SK-N-SH (cell line): Measurements from ENCODE around the gene C1S. TPM values are rescaled to one million over a fixed set of nuclear protein-coding genes. Genes with fewer than 3 reads are reported as not detected.
"Not testable (repeated sequence)": the region's sequence is repeated elsewhere in the genome, so short reads cannot be mapped to it uniquely, and the experiment has no call there.

ENCODE experiments used
- CTCF ChIA-PET: fragments of 300-600, 350-600 bp; formaldehyde crosslinking; extraction: SDS; loops from one replicate; lab custom pipeline; 2021; lab: Yijun Ruan, JAX
- POLR2A ChIA-PET: fragments of 350-600 bp; sonication (Branson Sonifier 250); formaldehyde crosslinking; extraction: SDS; loops from one replicate; lab custom pipeline; 2020; ENCODE audit warnings: antibody characterized with exemption, inconsistent platforms; lab: Yijun Ruan, JAX
- DNase-seq: peaks from one replicate; pipeline ENCODE4 v3.0.0; 2012
- H2AFZ ChIP-seq: fragments of 200-600 bp; sonication (generic); 2 replicates; pipeline ENCODE4 v1.8.1; 2016; ENCODE audit warnings: antibody characterized with exemption, mild to moderate bottlenecking, low read depth
- H3F3A ChIP-seq: fragments of 200-600 bp; sonication (generic); replicated peaks from 2 replicates; pipeline ENCODE3; 2016; ENCODE audit warnings: antibody characterized with exemption, mild to moderate bottlenecking; ENCODE audit not compliant: insufficient read depth
- H3K27ac ChIP-seq, 2 experiments: fragments of 200-500 bp in 1 of 2; fragments of 200-600 bp in 1 of 2; sonication (Bioruptor generic) in 1 of 2; sonication (generic), shearing (Covaris generic) in 1 of 2; 2 replicates each; pipeline versions ENCODE4 v1.5.1 to v1.6.1; 2014 to 2016; ENCODE audit warnings: low read depth in 2 of 2, inconsistent platforms in 1 of 2, low read length in 1 of 2, mild to moderate bottlenecking in 1 of 2, mixed read lengths in 1 of 2
- H3K27me3 ChIP-seq: fragments of 200-600 bp; sonication (generic), shearing (Covaris generic); 2 replicates; pipeline ENCODE4 v1.6.1; 2016; ENCODE audit warnings: mixed run types; ENCODE audit not compliant: insufficient read depth
- H3K36me3 ChIP-seq, 2 experiments: fragments of 200-500 bp in 1 of 2; fragments of 200-600 bp in 1 of 2; sonication (Bioruptor generic) in 1 of 2; sonication (generic) in 1 of 2; replicated peaks in 1 of 2; 2 replicates each; pipeline versions ENCODE3 to v1.5.1; 2014 to 2016; ENCODE audit warnings: low read length in 1 of 2, mild to moderate bottlenecking in 1 of 2; ENCODE audit not compliant: insufficient read depth in 2 of 2, control insufficient read depth in 1 of 2
- H3K4me1 ChIP-seq, 2 experiments: fragments of 200-500 bp in 1 of 2; fragments of 200-600 bp in 1 of 2; sonication (Bioruptor generic) in 1 of 2; sonication (generic), shearing (Covaris generic) in 1 of 2; 2 replicates each; pipeline versions ENCODE4 v1.5.1 to v1.6.1; 2014 to 2016; ENCODE audit warnings: low read depth in 1 of 2, low read length in 1 of 2, mixed run types in 1 of 2; ENCODE audit not compliant: insufficient read depth in 2 of 2, control insufficient read depth in 1 of 2
- H3K4me2 ChIP-seq: fragments of 200-600 bp; sonication (generic), shearing (Covaris generic); 2 replicates; pipeline ENCODE4 v1.6.1; 2017; ENCODE audit warnings: mixed run types
- H3K4me3 ChIP-seq, 2 experiments: fragments of 200-500 bp in 1 of 2; fragments of 200-600 bp in 1 of 2; sonication (Bioruptor generic) in 1 of 2; sonication (generic), shearing (Covaris generic) in 1 of 2; 2 replicates each; pipeline versions ENCODE4 v1.5.1 to v1.8.1; 2014 to 2016; ENCODE audit warnings: low read depth in 2 of 2, inconsistent platforms in 1 of 2, low read length in 1 of 2, mild to moderate bottlenecking in 1 of 2, mixed read lengths in 1 of 2, moderate library complexity in 1 of 2
- H3K79me2 ChIP-seq: fragments of 200-600 bp; sonication (generic); 2 replicates; pipeline ENCODE4 v1.8.1; 2017; ENCODE audit warnings: mild to moderate bottlenecking; ENCODE audit not compliant: insufficient read depth
- H3K9ac ChIP-seq: fragments of 200-600 bp; sonication (generic); 2 replicates; pipeline ENCODE4 v1.6.1; 2017; ENCODE audit warnings: mixed run types
- H3K9me2 ChIP-seq: fragments of 200-600 bp; sonication (generic); 2 replicates; pipeline ENCODE4 v1.6.1; 2017; ENCODE audit warnings: mixed run types
- H3K9me3 ChIP-seq: fragments of 200-600 bp; sonication (generic); 2 replicates; pipeline ENCODE4 v1.6.1; 2017; ENCODE audit warnings: mixed run types, mild to moderate bottlenecking, moderate library complexity
- H4K20me1 ChIP-seq: fragments of 200-600 bp; sonication (generic); 2 replicates; pipeline ENCODE4 v1.6.1; 2017; ENCODE audit warnings: mild to moderate bottlenecking, mixed run types; ENCODE audit not compliant: insufficient read depth
- FOXJ3 ChIP-seq: sonication (generic); formaldehyde crosslinking; IDR thresholded peaks from 2 replicates; pipeline ENCODE4 v1.5.1; 2020; ENCODE audit warnings: mild to moderate bottlenecking, missing genetic modification reagents
- FOXM1 ChIP-seq: IDR thresholded peaks from 2 replicates; pipeline ENCODE4 v1.4.0; 2012; ENCODE audit warnings: low read depth, mild to moderate bottlenecking
- GABPA ChIP-seq: IDR thresholded peaks from 2 replicates; pipeline ENCODE4 v1.4.0; 2012; ENCODE audit warnings: low read depth, mild to moderate bottlenecking
- NRF1 ChIP-seq: IDR thresholded peaks from 2 replicates; pipeline ENCODE4 v1.6.1; 2012; ENCODE audit warnings: low read depth, mild to moderate bottlenecking, low read length
- RCOR1 ChIP-seq: fragments of 150-350 bp; IDR thresholded peaks from 2 replicates; pipeline ENCODE4 v1.6.1; 2017; ENCODE audit warnings: antibody characterized with exemption, low read length
- RFX5 ChIP-seq: IDR thresholded peaks from 2 replicates; pipeline ENCODE4 v1.6.1; 2012; ENCODE audit warnings: mild to moderate bottlenecking, improper control_type of control experiment, low read length
- RXRA ChIP-seq: IDR thresholded peaks from 2 replicates; pipeline ENCODE4 v1.4.0; 2012; ENCODE audit warnings: low read depth, mild to moderate bottlenecking, borderline replicate concordance
- SIN3A ChIP-seq: IDR thresholded peaks from 2 replicates; pipeline ENCODE4 v1.6.1; 2012; ENCODE audit warnings: low read depth, mild to moderate bottlenecking, low read length, moderate library complexity, borderline replicate concordance
- SMC3 ChIP-seq: IDR thresholded peaks from 2 replicates; pipeline ENCODE4 v1.6.1; 2012; ENCODE audit warnings: low read depth, low read length, improper control_type of control experiment
- YY1 ChIP-seq: IDR thresholded peaks from 2 replicates; pipeline ENCODE4 v1.4.0; 2012; ENCODE audit warnings: low read depth, mild to moderate bottlenecking
- WGBS: methylation state at CpG from one replicate; pipeline ENCODE4 v1.1.6; 2017; ENCODE audit warnings: low lambda C conversion rate; 5-methylcytosine and 5-hydroxymethylcytosine counted together
- polyA plus RNA-seq, 3 experiments: library from polyadenylated mRNA; depleted of rRNA; stranded (reverse); fragments of >200 nt; gene quantifications; 2 replicates each; pipeline ENCODE4 v1.2.3, GENCODE V29; 2012
- TF ChIP-seq, protein P1 (sequence below): fragments of 200-600 bp; sonication (generic); IDR thresholded peaks from 2 replicates; pipeline ENCODE4 v1.6.1; 2017; ENCODE audit warnings: antibody characterized with exemption, mild to moderate bottlenecking, moderate library complexity
- TF ChIP-seq, protein P2 (sequence below): fragments of 150-350 bp; IDR thresholded peaks from 2 replicates; pipeline ENCODE4 v1.6.1; 2016; ENCODE audit warnings: mild to moderate bottlenecking, low read depth, low read length
- TF ChIP-seq, protein P3 (sequence below): IDR thresholded peaks from 2 replicates; pipeline ENCODE4 v1.4.0; 2012; ENCODE audit warnings: low read depth, borderline replicate concordance

The C1S gene
- polyA plus RNA-seq, 1 of the 3 experiments (the other 2 are of a cell fraction): 14.5 TPM

DNA sequence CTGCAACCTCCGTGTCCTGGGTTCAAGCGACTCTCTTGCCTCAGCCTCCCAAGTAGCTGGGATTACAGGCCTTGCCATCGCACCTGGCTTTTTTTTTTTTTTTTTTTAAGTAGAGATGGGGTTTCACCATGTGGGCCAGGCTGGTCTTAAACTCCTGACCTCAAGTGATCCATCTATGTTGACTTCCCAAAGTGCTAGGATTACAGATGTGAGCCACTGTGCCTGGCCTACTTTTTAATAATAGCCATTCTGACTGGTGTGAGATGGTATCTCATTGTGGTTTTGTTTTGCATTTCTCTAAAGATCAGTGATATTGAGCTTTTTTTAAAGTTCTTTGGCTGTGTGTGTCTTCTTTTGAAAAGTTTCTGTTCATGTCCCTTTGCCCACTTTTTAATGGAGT, 10.5 kb upstream of the C1S start:
- peaks cover 16% of the 10 kb centered on the region for H3K27me3 ChIP-seq
- DNase-seq, H2AFZ ChIP-seq, H3K36me3 ChIP-seq, POLR2A ChIA-PET, H3K9ac ChIP-seq, H4K20me1 ChIP-seq, H3K4me3 ChIP-seq, H3K27ac ChIP-seq, H3K79me2 ChIP-seq, H3K9me3 ChIP-seq, H3K9me2 ChIP-seq, H3K4me2 ChIP-seq, H3F3A ChIP-seq, H3K4me1 ChIP-seq: not testable (repeated sequence)
- WGBS: 49% methylated on average over 3 of the region's 3 CpGs
- CTCF ChIA-PET: interaction anchor here (1.7 kb wide), 1 partner anchor 43 kb away, joined by 4 read pairs; no protein-coding TSS in a partner anchor

DNA sequence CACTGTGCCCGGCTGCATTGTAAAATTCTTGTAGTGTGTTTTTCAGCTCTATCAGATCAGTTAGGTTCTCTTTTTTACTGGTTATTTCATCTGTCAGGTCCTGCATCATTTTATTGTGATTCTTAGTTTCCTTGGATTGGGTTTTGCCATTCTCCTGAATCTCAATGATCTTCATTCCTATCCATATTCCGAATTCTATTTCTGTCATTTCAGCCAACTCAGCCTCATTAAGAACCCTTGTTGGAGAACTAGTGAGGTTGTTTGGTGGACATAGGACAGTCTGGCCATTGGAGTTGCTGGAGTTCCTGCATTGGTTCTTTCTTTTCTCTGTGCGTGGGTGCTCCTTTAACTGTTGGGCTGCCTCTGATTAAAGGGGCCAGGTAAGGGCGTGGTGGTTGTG, 5.6 kb upstream of the C1S start:
- no peaks in the 10 kb centered on the region for H3K79me2 ChIP-seq
- H3K27me3 ChIP-seq: peaks cover 40% of the 10 kb centered on the region
- 12% methylated on average over 4 of the region's 4 CpGs for WGBS
- DNase-seq: no peak
- H3F3A ChIP-seq: no peaks in the 10 kb centered on the region
- no peaks in the 10 kb centered on the region for H4K20me1 ChIP-seq
- H3K36me3 ChIP-seq: no peaks in the 10 kb centered on the region
- ChIA-PET POLR2A (no interaction called here), CTCF (interaction anchor here (0.8 to 1.8 kb wide), 3 partner anchors 10 to 58 kb away, joined by 3 to 5 read pairs (median 3); no protein-coding TSS in a partner anchor)
- TF ChIP-seq, protein P1, sequence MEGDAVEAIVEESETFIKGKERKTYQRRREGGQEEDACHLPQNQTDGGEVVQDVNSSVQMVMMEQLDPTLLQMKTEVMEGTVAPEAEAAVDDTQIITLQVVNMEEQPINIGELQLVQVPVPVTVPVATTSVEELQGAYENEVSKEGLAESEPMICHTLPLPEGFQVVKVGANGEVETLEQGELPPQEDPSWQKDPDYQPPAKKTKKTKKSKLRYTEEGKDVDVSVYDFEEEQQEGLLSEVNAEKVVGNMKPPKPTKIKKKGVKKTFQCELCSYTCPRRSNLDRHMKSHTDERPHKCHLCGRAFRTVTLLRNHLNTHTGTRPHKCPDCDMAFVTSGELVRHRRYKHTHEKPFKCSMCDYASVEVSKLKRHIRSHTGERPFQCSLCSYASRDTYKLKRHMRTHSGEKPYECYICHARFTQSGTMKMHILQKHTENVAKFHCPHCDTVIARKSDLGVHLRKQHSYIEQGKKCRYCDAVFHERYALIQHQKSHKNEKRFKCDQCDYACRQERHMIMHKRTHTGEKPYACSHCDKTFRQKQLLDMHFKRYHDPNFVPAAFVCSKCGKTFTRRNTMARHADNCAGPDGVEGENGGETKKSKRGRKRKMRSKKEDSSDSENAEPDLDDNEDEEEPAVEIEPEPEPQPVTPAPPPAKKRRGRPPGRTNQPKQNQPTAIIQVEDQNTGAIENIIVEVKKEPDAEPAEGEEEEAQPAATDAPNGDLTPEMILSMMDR: no peak
- TF ChIP-seq, protein P2, sequence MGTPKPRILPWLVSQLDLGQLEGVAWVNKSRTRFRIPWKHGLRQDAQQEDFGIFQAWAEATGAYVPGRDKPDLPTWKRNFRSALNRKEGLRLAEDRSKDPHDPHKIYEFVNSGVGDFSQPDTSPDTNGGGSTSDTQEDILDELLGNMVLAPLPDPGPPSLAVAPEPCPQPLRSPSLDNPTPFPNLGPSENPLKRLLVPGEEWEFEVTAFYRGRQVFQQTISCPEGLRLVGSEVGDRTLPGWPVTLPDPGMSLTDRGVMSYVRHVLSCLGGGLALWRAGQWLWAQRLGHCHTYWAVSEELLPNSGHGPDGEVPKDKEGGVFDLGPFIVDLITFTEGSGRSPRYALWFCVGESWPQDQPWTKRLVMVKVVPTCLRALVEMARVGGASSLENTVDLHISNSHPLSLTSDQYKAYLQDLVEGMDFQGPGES: no peak
- TF ChIP-seq SIN3A (no peak), FOXM1 (no peak), SMC3 (no peak), YY1 (no peak), RXRA (no peak), RFX5 (no peak), GABPA (no peak), RCOR1 (no peak), NRF1 (no peak), FOXJ3 (no peak)
- TF ChIP-seq, protein P3, sequence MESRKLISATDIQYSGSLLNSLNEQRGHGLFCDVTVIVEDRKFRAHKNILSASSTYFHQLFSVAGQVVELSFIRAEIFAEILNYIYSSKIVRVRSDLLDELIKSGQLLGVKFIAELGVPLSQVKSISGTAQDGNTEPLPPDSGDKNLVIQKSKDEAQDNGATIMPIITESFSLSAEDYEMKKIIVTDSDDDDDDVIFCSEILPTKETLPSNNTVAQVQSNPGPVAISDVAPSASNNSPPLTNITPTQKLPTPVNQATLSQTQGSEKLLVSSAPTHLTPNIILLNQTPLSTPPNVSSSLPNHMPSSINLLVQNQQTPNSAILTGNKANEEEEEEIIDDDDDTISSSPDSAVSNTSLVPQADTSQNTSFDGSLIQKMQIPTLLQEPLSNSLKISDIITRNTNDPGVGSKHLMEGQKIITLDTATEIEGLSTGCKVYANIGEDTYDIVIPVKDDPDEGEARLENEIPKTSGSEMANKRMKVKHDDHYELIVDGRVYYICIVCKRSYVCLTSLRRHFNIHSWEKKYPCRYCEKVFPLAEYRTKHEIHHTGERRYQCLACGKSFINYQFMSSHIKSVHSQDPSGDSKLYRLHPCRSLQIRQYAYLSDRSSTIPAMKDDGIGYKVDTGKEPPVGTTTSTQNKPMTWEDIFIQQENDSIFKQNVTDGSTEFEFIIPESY: no peak
- H3K4me3 ChIP-seq: no peak overlapping the region
- no peaks in the 10 kb centered on the region for H3K4me1 ChIP-seq
- no peaks in the 10 kb centered on the region for H3K9me2 ChIP-seq
- H3K4me2 ChIP-seq: no peak overlapping the region
- H3K27ac ChIP-seq: no peak overlapping the region
- no peaks in the 10 kb centered on the region for H3K9me3 ChIP-seq
- H2AFZ ChIP-seq: no peak overlapping the region
- H3K9ac ChIP-seq: no peak overlapping the region

DNA sequence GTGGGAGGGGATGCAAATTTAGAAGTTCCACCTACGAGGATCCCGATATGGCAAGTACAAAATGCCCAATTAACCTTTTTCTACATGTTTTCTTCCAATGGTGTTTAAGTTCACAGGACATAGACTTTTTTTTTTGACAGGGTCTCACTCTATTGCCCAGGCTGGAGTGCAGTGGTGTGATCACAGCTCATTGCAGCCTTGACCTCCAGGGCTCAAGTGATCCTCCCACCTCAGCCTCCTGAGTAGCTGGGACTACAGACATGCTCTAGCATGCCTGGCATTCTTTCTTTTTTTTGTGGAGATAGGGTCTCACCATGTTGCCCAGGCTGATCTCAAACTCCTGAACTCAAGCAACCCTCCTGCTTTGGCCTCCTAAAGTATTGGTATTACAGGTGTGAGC, 4.8 kb upstream of the C1S start:
- not testable (repeated sequence) for H3K27ac ChIP-seq, H4K20me1 ChIP-seq, H3K9me3 ChIP-seq, H3K36me3 ChIP-seq, H2AFZ ChIP-seq, H3K4me2 ChIP-seq, H3K9ac ChIP-seq, DNase-seq, H3K79me2 ChIP-seq, H3F3A ChIP-seq, H3K4me3 ChIP-seq, H3K4me1 ChIP-seq, H3K9me2 ChIP-seq
- WGBS: 60% methylated on average over 2 of the region's 2 CpGs
- ChIA-PET CTCF (interaction anchor here (0.7 to 1.8 kb wide), 3 partner anchors 11 to 23 kb away, joined by 3 read pairs; no protein-coding TSS in a partner anchor), POLR2A (interaction anchor here (0.6 kb wide), 1 partner anchor 20 kb away, joined by 3 read pairs; no protein-coding TSS in a partner anchor)
- H3K27me3 ChIP-seq: peaks cover 41% of the 10 kb centered on the region
